GM19239 (cell line): ENCODE data around the gene ZNRF3.
"Not testable (repeated sequence)": the region's sequence is repeated elsewhere in the genome, so short reads cannot be mapped to it uniquely, and the experiment has no call there.

ENCODE experiments used
- DNase-seq: peaks from one replicate; pipeline ENCODE4 v3.0.0; 2011; ENCODE audit warnings: low spot score; ENCODE audit not compliant: insufficient read length
- FAIRE-seq: peaks from 2 replicates; lab custom pipeline; 2011; peaks lifted over from hg19 to GRCh38; lab: Jason Lieb, UNC

Gene ZNRF3

GRCh38 chr22:29078036-29078868, 194.9 kb downstream of the ZNRF3 start:
- FAIRE-seq (no peak), DNase-seq (no peak)

GRCh38 chr22:29078869-29079207, 195.5 kb downstream of the ZNRF3 start:
- no peak for FAIRE-seq
- no peak for DNase-seq

- FAIRE-seq (no peak), DNase-seq (no peak)
Observed at GRCh38 chr22:29079218-29079901, 196.0 kb downstream of the ZNRF3 start.

- FAIRE-seq: no peak
- DNase-seq: no peak
Observed at GRCh38 chr22:29080106-29080975, 197.0 kb downstream of the ZNRF3 start.

GRCh38 chr22:29081517-29082236, 198.3 kb downstream of the ZNRF3 start:
- DNase-seq (no peak), FAIRE-seq (no peak)

GRCh38 chr22:29082826-29083545, 199.6 kb downstream of the ZNRF3 start:
- FAIRE-seq: no peak
- DNase-seq: no peak

- not testable (repeated sequence) for DNase-seq, FAIRE-seq
Observed at GRCh38 chr22:29083576-29083932, 200.2 kb downstream of the ZNRF3 start.

- DNase-seq: no peak
- FAIRE-seq: no peak
Observed at GRCh38 chr22:29083933-29084591, 200.7 kb downstream of the ZNRF3 start.

- FAIRE-seq (no peak), DNase-seq (no peak)
Observed at GRCh38 chr22:29087012-29087411, 203.6 kb downstream of the ZNRF3 start.

GRCh38 chr22:29088809-29089208, 205.4 kb downstream of the ZNRF3 start:
- FAIRE-seq: no peak

GRCh38 chr22:29089507-29089906, 206.1 kb downstream of the ZNRF3 start:
- no peak for FAIRE-seq

More at GRCh38 chr22:29088809-29089208, 205.4 kb downstream of the ZNRF3 start:
- no peak for DNase-seq

GRCh38 chr22:29090039-29090438, 206.7 kb downstream of the ZNRF3 start:
- DNase-seq (no peak), FAIRE-seq (no peak)

More at GRCh38 chr22:29089507-29089906, 206.1 kb downstream of the ZNRF3 start:
- DNase-seq: no peak

- DNase-seq (no peak), FAIRE-seq (no peak)
Observed at GRCh38 chr22:29092243-29092642, 208.9 kb downstream of the ZNRF3 start.

- no peak for DNase-seq
- no peak for FAIRE-seq
Observed at GRCh38 chr22:29093030-29093429, 209.7 kb downstream of the ZNRF3 start.

GRCh38 chr22:29093501-29094300, 210.3 kb downstream of the ZNRF3 start:
- FAIRE-seq: no peak
- DNase-seq: no peak

- DNase-seq (no peak), FAIRE-seq (no peak)
Observed at GRCh38 chr22:29095459-29095858, 212.1 kb downstream of the ZNRF3 start.

- DNase-seq: no peak
- no peak for FAIRE-seq
Observed at GRCh38 chr22:29096736-29097669, 213.6 kb downstream of the ZNRF3 start.
